ENCODE measurements around the gene VMP1. TPM values are rescaled to one million over a fixed set of nuclear protein-coding genes. Genes with fewer than 3 reads are reported as not detected.
"Not testable (repeated sequence)": the region's sequence is repeated elsewhere in the genome, so short reads cannot be mapped to it uniquely, and the experiment has no call there.

Gene VMP1
- total RNA-seq, 2 experiments from 2014 or later, result 517 to 553 TPM

- intact Hi-C loops (cut with micrococcal nuclease), result no loop called here
- no peaks in the 10 kb centered on the region for H3K27me3 Mint-ChIP-seq
- peak overlapping the region; percentile 97 for H3K27ac Mint-ChIP-seq
- ChIA-PET POLR2A (interaction anchor here (0.9 to 9.0 kb wide), 6 partner anchors 11 to 76 kb away, joined by 4 to 242 read pairs (median 142); no protein-coding TSS in a partner anchor), CTCF (interaction anchor here (0.7 to 3.3 kb wide), 7 partner anchors 9 to 95 kb away, joined by 3 to 28 read pairs (median 4); no protein-coding TSS in a partner anchor)
- peaks cover 48% of the 10 kb centered on the region for H3K36me3 Mint-ChIP-seq
- H3K9me3 Mint-ChIP-seq, result peaks cover 6% of the 10 kb centered on the region
- H3K4me3 Mint-ChIP-seq, result peak overlapping the region; percentile 52
- DNase-seq, result peak; percentile 40
- peaks cover 63% of the 10 kb centered on the region for H3K4me1 Mint-ChIP-seq (ENCODE audit: low read depth)
These were observed 56.9 kb downstream of the VMP1 start for GRCh38 chr17:59764292-59764741.

GRCh38 chr17:59765038-59765437 is 57.6 kb downstream of the VMP1 start:
- CTCF ChIA-PET, result interaction anchor here (0.9 to 3.3 kb wide), 5 partner anchors 9 to 94 kb away, joined by 3 to 28 read pairs (median 4); no protein-coding TSS in a partner anchor

GRCh38 chr17:59766491-59766890 is 59.0 kb downstream of the VMP1 start:
- DNase-seq, result no peak
- Mint-ChIP-seq H3K4me3 (no peak overlapping the region), H3K4me1 (ENCODE audit: low read depth) (peaks cover 53% of the 10 kb centered on the region), H3K27ac (peak overlapping the region; percentile 58), H3K36me3 (peaks cover 34% of the 10 kb centered on the region), H3K27me3 (no peaks in the 10 kb centered on the region), H3K9me3 (no peaks in the 10 kb centered on the region)
- intact Hi-C loops (cut with micrococcal nuclease), result no loop called here
- CTCF ChIA-PET, result no interaction called here
- POLR2A ChIA-PET, result no interaction called here

More at GRCh38 chr17:59765038-59765437, 57.6 kb downstream of the VMP1 start:
- Mint-ChIP-seq H3K4me1 (ENCODE audit: low read depth) (peaks cover 62% of the 10 kb centered on the region), H3K36me3 (peaks cover 43% of the 10 kb centered on the region), H3K4me3 (peak overlapping the region; percentile 35), H3K27ac (peak overlapping the region; percentile 97), H3K9me3 (no peaks in the 10 kb centered on the region), H3K27me3 (no peaks in the 10 kb centered on the region)
- POLR2A ChIA-PET, result interaction anchor here (0.9 to 9.0 kb wide), 5 partner anchors 10 to 75 kb away, joined by 4 to 242 read pairs (median 192); no protein-coding TSS in a partner anchor
- no peak for DNase-seq
- intact Hi-C loops (cut with micrococcal nuclease), result no loop called here

GRCh38 chr17:59767176-59767575 is 59.7 kb downstream of the VMP1 start:
- H3K36me3 Mint-ChIP-seq, result peaks cover 28% of the 10 kb centered on the region
- peaks cover 46% of the 10 kb centered on the region for H3K4me1 Mint-ChIP-seq (ENCODE audit: low read depth)
- H3K27ac Mint-ChIP-seq, result peak overlapping the region; percentile 23
- no peak overlapping the region for H3K4me3 Mint-ChIP-seq
- POLR2A ChIA-PET, result no interaction called here
- CTCF ChIA-PET, result no interaction called here
- no peak for DNase-seq
- intact Hi-C loops (cut with micrococcal nuclease), result no loop called here
- H3K27me3 Mint-ChIP-seq, result no peaks in the 10 kb centered on the region
- H3K9me3 Mint-ChIP-seq, result no peaks in the 10 kb centered on the region

- intact Hi-C loops (cut with micrococcal nuclease), result no loop called here
- ChIA-PET CTCF (interaction anchor here (1.0 to 1.4 kb wide), 2 partner anchors 16 to 248 kb away, joined by 3 to 4 read pairs; no protein-coding TSS in a partner anchor), POLR2A (interaction anchor here (1.4 to 1.5 kb wide), 2 partner anchors 13 to 17 kb away, joined by 4 to 6 read pairs; no protein-coding TSS in a partner anchor)
- no peak overlapping the region for H3K4me3 Mint-ChIP-seq
- H3K27me3 Mint-ChIP-seq, result no peaks in the 10 kb centered on the region
- no peaks in the 10 kb centered on the region for H3K9me3 Mint-ChIP-seq
- no peak for DNase-seq
- peaks cover 31% of the 10 kb centered on the region for H3K4me1 Mint-ChIP-seq (ENCODE audit: low read depth)
- peaks cover 34% of the 10 kb centered on the region for H3K36me3 Mint-ChIP-seq
- peak overlapping the region; percentile 28 for H3K27ac Mint-ChIP-seq
These were observed 62.4 kb downstream of the VMP1 start for GRCh38 chr17:59769887-59770286.

GRCh38 chr17:59771093-59771492 is 63.6 kb downstream of the VMP1 start:
- H3K27me3 Mint-ChIP-seq, result no peaks in the 10 kb centered on the region
- peaks cover 27% of the 10 kb centered on the region for H3K4me1 Mint-ChIP-seq (ENCODE audit: low read depth)
- H3K36me3 Mint-ChIP-seq, result peaks cover 37% of the 10 kb centered on the region
- H3K4me3 Mint-ChIP-seq, result no peak overlapping the region
- H3K9me3 Mint-ChIP-seq, result peaks cover 5% of the 10 kb centered on the region
- CTCF ChIA-PET, result no interaction called here
- POLR2A ChIA-PET, result no interaction called here
- DNase-seq, result no peak
- no peak overlapping the region for H3K27ac Mint-ChIP-seq
- intact Hi-C loops (cut with micrococcal nuclease), result no loop called here

- Mint-ChIP-seq H3K27me3 (no peaks in the 10 kb centered on the region), H3K27ac (peak overlapping the region; percentile 18), H3K4me1 (ENCODE audit: low read depth) (peaks cover 38% of the 10 kb centered on the region), H3K36me3 (peaks cover 50% of the 10 kb centered on the region), H3K4me3 (no peak overlapping the region), H3K9me3 (peaks cover 14% of the 10 kb centered on the region)
- ChIA-PET CTCF (interaction anchor here (1.3 kb wide), 1 partner anchor 30 kb away, joined by 3 read pairs; no protein-coding TSS in a partner anchor), POLR2A (interaction anchor here (1.0 to 17.1 kb wide), 5 partner anchors 10 to 61 kb away, joined by 4 to 1283 read pairs (median 4); no protein-coding TSS in a partner anchor)
- intact Hi-C loops (cut with micrococcal nuclease), result no loop called here
- DNase-seq, result no peak
These were observed 68.4 kb downstream of the VMP1 start for GRCh38 chr17:59775786-59776350.

GRCh38 chr17:59776577-59776976 is 69.1 kb downstream of the VMP1 start:
- peaks cover 51% of the 10 kb centered on the region for H3K36me3 Mint-ChIP-seq
- peak overlapping the region; percentile 90 for H3K27ac Mint-ChIP-seq
- no peak for DNase-seq
- peaks cover 40% of the 10 kb centered on the region for H3K4me1 Mint-ChIP-seq (ENCODE audit: low read depth)
- H3K4me3 Mint-ChIP-seq, result no peak overlapping the region
- intact Hi-C loops (cut with micrococcal nuclease), result no loop called here
- POLR2A ChIA-PET, result interaction anchor here (1.0 to 17.1 kb wide), 4 partner anchors 9 to 60 kb away, joined by 4 to 1283 read pairs (median 8); no protein-coding TSS in a partner anchor
- H3K9me3 Mint-ChIP-seq, result peaks cover 14% of the 10 kb centered on the region
- CTCF ChIA-PET, result interaction anchor here (1.3 kb wide), 1 partner anchor 31 kb away, joined by 3 read pairs; no protein-coding TSS in a partner anchor
- no peaks in the 10 kb centered on the region for H3K27me3 Mint-ChIP-seq

GRCh38 chr17:59777033-59777432 is 69.6 kb downstream of the VMP1 start:
- H3K4me3 Mint-ChIP-seq, result peak overlapping the region; percentile 9
- H3K27ac Mint-ChIP-seq, result peak overlapping the region; percentile 90
- H3K27me3 Mint-ChIP-seq, result no peaks in the 10 kb centered on the region
- peaks cover 42% of the 10 kb centered on the region for H3K4me1 Mint-ChIP-seq (ENCODE audit: low read depth)
- DNase-seq, result no peak
- intact Hi-C loops (cut with micrococcal nuclease), result no loop called here
- H3K9me3 Mint-ChIP-seq, result peaks cover 14% of the 10 kb centered on the region
- ChIA-PET POLR2A (interaction anchor here (1.0 to 17.1 kb wide), 4 partner anchors 9 to 60 kb away, joined by 4 to 1283 read pairs (median 8); no protein-coding TSS in a partner anchor), CTCF (interaction anchor here (0.9 to 1.3 kb wide), 2 partner anchors 22 to 31 kb away, joined by 3 read pairs; no protein-coding TSS in a partner anchor)
- peaks cover 54% of the 10 kb centered on the region for H3K36me3 Mint-ChIP-seq

GRCh38 chr17:59778996-59779395 is 71.5 kb downstream of the VMP1 start:
- Mint-ChIP-seq H3K27me3 (no peaks in the 10 kb centered on the region), H3K4me1 (ENCODE audit: low read depth) (peaks cover 58% of the 10 kb centered on the region), H3K9me3 (peaks cover 14% of the 10 kb centered on the region), H3K4me3 (peak overlapping the region; percentile 2), H3K27ac (peak overlapping the region; percentile 88), H3K36me3 (peaks cover 56% of the 10 kb centered on the region)
- intact Hi-C loops (cut with micrococcal nuclease), result loop anchor here (1.0 kb wide), 1 partner anchor 27 kb away; no protein-coding TSS in a partner anchor
- CTCF ChIA-PET, result interaction anchor here (0.9 to 1.2 kb wide), 3 partner anchors 16 to 31 kb away, joined by 3 to 4 read pairs (median 4); no protein-coding TSS in a partner anchor
- no peak for DNase-seq
- POLR2A ChIA-PET, result interaction anchor here (1.4 to 17.1 kb wide), 4 partner anchors 17 to 58 kb away, joined by 4 to 1283 read pairs (median 12); no protein-coding TSS in a partner anchor

GRCh38 chr17:59779521-59779920 is 72.1 kb downstream of the VMP1 start:
- Mint-ChIP-seq H3K36me3 (peaks cover 60% of the 10 kb centered on the region), H3K4me3 (peak overlapping the region; percentile 29), H3K27me3 (no peaks in the 10 kb centered on the region), H3K4me1 (ENCODE audit: low read depth) (peaks cover 63% of the 10 kb centered on the region), H3K27ac (peak overlapping the region; percentile 88), H3K9me3 (peaks cover 14% of the 10 kb centered on the region)
- POLR2A ChIA-PET, result interaction anchor here (0.9 to 17.1 kb wide), 6 partner anchors 11 to 57 kb away, joined by 3 to 1283 read pairs (median 7); no protein-coding TSS in a partner anchor
- CTCF ChIA-PET, result interaction anchor here (0.9 to 2.7 kb wide), 3 partner anchors 25 to 58 kb away, joined by 4 to 8 read pairs (median 4); no protein-coding TSS in a partner anchor
- intact Hi-C loops (cut with micrococcal nuclease), result loop anchor here (1.0 kb wide), 1 partner anchor 27 kb away; no protein-coding TSS in a partner anchor
- DNase-seq, result no peak

- Mint-ChIP-seq H3K9me3 (peaks cover 13% of the 10 kb centered on the region), H3K27ac (peak overlapping the region; percentile 88), H3K36me3 (peaks cover 55% of the 10 kb centered on the region), H3K4me1 (ENCODE audit: low read depth) (peaks cover 66% of the 10 kb centered on the region)
- intact Hi-C loops (cut with micrococcal nuclease); H3K27me3 Mint-ChIP-seq; DNase-seq; H3K4me3 Mint-ChIP-seq: not testable (repeated sequence)
- CTCF ChIA-PET, result interaction anchor here (1.4 to 2.7 kb wide), 2 partner anchors 26 to 57 kb away, joined by 4 to 8 read pairs; no protein-coding TSS in a partner anchor
- POLR2A ChIA-PET, result interaction anchor here (2.5 to 17.1 kb wide), 2 partner anchors 18 to 56 kb away, joined by 10 to 1283 read pairs; no protein-coding TSS in a partner anchor
These were observed 73.1 kb downstream of the VMP1 start for GRCh38 chr17:59780548-59780947.

All from activated CD4-positive, alpha-beta memory T cell treated with anti-CD3 and anti-CD28 coated beads for 36 hours (primary cell).